ENCODE measurements around the gene MAFF.
A peak's percentile ranks its signal among the peaks of the same experiment; 100 is the strongest.

The MAFF gene

DNA sequence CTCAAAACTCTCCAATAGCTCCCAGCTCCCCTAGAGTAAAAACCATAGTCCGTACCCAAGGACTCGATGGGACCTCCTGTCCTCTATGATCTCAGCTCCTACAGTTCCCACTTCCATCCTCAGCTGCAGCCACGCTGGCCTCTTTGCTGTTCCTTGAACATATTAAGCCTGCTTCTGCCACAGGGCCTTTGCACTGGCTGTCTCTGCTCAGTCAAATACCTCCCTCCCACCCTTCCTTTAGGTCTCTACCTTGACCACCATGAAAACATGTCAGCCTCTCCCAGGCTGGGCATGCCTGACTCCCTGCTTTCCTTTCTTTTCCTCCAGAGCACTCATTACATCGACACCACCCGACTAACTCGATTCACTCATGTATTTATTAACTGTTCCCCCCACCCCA lies 46.5 kb downstream of the MAFF start:
- DNase-seq (ENCODE audit: low spot score): no peak

DNA sequence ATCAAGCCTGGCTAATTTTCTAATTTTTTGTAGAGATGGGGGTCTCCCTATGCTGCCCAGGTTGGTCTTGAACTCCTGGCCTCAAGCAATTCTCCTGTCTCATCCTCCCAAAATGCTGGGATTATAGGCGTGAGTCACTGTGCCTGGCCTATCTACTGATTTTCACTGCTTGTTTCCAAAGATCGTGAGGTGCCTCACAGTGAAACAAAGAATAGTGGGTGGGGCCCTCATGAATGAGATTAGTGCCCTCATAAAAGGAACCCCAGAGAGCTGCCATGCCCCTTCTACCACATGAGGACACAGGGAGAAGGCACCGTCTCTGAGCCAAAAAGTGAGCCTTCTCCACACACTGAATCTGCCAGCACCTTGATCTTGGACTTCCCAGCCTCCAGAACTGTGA lies 47.5 kb downstream of the MAFF start:
- DNase-seq (ENCODE audit: low spot score): no peak

DNA sequence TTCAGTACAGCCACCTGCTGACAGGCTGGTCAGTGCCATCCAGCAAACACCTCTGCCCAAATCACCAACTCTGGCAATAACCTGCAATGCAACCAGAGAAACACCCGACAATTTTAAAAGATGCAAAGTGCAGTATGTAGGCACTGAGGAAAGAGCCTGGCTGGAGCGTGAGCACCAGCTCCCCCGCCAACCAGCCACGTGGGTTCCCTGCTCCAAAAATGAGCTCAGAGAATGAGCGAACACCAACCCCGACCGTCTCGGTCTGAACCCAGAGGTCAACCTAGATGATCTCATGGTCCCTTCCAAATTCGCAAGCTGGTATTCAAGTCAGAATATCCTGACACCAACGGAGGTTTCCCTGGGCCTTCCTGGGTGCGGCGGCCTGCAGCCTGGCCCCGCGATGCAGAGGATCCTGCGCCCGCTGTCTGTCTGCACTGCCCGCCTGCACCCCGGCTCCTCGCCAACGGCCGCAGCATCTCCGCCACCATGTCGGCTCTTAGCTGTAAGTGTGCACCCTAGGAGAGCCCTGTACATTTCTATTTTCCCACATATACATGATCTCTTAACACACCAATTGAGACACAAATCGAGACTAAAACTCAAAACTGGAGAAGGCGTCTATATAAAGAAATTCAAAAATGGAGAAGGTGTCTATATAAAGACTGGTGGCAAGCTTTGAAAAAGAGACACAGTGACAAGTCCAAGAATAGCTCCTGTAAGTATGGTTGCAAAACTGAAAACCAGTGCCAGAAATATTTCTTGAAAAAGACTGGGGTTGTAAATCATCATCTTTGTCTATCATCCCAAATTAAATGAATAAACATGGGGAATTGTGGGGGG lies 48.2 kb downstream of the MAFF start:
- no peak for DNase-seq (ENCODE audit: low spot score)

DNA sequence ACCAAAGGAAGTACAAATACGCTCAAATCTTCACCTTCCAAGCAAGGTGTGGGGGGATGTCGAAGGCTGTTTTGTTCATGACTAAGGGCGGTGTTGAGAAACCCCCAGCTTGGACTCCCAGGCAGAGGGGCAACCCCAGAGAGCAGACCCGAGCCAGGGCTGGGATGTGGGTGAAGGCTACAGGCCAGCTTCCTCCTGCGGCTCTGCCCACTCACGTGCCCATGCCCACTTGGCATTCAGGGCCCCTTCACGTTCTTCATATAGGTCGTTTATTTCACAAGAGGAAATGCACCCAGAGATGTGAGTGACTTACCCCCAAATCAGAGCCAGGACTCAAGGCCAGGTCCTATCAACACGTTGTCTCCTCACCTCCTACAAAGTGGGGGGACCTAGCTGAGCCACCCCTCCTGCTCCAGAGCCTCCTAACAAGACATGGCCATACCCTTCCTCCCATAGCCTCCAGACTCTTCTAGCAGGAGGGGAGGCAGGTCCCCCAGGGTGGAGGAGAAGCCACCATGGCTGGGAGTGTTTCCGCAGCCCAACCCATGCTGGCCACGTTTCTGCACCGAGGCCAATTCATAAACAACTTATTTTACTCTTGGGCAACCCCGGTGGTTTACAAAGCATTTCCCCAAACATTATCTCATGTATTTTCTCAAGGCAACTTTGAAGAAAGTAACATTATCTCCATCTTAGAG lies 49.0 kb downstream of the MAFF start:
- DNase-seq (ENCODE audit: low spot score): no peak

DNA sequence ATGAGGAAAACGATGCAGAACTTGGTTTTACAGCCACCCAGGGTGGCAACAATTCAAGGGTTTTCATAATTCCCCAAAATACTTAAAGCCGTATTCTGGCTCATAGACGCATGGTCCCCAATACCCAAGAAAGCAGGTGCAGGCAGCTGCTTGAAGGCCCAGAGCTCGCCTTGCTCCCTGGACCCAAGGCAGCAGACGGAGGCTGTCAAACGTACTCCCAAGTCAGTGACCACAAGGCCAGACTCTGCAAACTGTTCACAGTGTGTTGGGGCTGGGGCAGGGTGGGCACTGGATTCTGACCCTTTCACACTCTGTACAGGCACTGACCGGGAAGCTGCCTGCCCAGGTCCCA lies 49.5 kb downstream of the MAFF start:
- DNase-seq (ENCODE audit: low spot score): no peak

DNA sequence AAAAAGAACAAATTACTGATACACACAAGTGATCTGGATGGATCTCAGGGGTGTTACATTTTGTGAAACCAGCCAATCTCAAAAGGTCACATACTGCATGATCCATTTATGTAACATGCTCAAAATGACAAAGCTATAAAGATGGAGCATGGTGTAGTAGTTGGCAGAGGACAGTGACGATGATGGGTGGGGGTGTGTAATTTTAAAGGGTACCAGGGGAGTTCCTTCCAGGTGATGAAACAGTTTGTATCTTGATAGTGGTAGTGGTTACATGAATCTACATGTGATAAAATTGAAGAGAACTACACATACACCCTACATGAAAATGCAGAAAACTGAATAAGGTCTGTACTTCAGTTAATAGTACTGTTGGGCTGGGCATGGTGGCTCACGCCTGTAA lies 53.9 kb downstream of the MAFF start:
- no peak for DNase-seq (ENCODE audit: low spot score)

DNA sequence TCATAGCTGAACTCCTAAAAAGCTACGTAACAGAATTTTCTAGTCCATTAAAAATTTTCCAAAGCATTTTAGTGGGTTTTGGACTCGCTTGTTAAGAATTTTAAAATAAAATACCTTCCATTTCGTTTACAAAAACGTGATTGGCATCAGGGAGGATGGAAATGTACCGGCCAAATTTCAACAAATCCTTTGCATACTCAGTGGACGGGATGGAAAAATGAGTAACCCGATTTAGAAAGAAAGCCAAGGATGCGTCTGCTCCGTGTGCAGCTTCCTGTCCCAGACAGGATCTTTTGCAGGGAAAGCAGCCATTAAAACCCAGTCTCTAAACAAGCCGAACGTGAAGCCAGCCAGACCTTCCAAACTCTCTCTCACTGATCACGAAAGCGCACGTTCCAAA lies 55.4 kb downstream of the MAFF start:
- no peak for DNase-seq (ENCODE audit: low spot score)

DNA sequence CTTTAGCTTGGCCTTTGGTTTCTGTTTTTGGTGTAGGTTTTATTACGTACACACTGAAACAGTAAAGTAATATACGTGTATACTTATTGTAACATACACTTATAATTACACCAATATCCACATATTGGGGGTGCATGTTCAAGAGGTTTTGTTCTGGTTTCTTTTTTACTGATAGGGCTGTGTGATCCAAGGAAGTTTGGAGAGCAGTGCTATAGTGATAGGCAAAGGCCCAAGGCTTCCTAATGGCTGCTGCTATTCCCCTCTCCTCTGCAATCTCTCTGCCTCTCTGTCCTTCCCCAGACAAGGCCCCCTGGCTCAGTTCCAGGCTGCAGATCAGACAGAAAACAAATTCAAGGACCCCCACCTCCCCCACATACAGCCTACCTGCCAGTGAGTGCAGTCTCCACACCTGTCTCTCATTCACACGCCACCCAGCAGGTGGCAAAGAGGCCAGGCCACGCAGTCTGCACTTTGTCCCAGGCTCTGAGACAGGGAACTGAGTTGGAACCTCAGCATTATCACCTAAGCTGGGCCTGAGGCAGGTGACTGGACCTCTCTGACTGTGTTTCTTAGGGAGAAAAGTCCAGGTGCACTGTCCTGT lies 56.0 kb downstream of the MAFF start:
- DNase-seq (ENCODE audit: low spot score): no peak

DNA sequence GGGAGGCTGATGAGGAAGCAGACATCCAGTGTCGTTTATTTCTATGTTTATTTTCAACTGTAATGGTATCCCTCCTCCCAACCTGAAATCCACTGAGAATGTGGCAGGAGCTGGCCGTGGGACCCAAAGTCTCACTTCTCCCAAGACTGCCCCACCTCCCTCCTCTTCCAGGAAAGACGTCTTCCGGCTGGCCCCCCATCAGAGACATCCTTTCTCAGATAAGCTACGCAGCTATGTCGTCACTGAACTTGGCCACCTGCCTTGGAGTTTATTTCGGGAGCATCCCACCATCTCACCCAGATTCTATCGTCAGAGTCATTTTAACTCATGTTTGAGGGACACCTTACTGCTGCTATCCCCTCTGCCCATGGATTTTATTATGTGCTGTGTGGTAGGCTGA lies 57.1 kb downstream of the MAFF start:
- no peak for DNase-seq (ENCODE audit: low spot score)

DNA sequence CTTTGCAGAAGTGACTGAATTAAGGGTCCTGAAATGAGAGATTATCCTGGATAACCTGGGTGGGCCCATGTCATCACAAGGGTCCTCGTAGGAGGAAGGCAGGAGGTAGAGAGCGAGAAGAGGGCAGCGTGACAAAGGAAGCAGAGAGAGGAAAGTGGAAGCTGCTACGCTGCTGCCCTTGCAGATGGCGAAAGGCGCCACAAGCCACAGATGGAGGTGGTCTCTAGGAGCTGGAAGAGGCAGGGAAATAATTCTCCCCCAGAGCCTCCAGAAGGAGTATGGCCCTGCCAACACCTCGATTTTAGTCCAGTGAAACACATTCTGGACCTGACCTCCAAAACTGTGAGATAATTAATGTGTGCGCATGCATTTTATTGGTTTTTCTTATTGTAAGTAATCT lies 57.6 kb downstream of the MAFF start:
- no peak for DNase-seq (ENCODE audit: low spot score)

DNA sequence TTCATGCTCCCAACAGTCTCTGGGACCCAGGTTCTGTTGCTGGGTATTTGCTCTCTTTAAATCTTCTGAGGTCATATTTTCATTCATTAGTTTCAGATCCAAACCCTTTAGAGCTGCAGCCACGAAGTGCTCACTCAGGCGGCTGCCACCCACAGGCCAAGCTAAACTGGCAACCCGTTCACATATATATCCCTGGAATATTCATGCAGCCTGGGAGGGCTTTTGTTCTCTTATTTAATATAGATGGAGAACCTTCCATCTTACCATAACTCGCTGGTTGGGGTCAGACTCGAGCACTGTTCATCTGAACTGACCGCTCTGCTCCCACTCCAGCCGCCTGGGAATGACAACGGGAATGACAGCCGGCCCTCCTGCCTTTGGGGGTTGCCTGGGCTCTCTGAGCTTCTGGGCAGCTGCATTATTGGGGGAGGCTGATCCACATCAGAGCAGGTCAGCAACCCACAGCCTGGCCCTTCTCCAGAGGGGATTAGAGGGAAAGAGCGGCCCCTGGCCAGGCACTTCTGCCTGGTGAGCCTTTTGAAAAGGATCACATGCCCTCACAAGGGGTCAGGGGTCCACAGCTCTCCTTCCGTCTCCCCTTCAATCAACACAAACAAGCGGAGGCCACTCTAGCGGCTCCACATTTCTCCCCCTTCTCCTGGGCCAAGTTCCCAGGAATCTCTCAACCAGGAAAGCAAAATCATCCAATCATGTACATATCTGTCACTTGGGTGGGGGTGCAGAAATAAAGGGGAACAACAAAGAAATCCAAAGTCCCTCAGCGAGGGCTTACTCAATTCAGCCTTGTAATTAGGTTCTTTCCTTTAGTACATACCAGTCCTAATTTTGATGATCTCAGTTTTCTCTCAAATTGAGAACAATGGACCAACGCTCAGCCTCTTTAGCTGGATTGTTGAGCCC lies 59.2 kb downstream of the MAFF start:
- DNase-seq (ENCODE audit: low spot score): no peak

DNA sequence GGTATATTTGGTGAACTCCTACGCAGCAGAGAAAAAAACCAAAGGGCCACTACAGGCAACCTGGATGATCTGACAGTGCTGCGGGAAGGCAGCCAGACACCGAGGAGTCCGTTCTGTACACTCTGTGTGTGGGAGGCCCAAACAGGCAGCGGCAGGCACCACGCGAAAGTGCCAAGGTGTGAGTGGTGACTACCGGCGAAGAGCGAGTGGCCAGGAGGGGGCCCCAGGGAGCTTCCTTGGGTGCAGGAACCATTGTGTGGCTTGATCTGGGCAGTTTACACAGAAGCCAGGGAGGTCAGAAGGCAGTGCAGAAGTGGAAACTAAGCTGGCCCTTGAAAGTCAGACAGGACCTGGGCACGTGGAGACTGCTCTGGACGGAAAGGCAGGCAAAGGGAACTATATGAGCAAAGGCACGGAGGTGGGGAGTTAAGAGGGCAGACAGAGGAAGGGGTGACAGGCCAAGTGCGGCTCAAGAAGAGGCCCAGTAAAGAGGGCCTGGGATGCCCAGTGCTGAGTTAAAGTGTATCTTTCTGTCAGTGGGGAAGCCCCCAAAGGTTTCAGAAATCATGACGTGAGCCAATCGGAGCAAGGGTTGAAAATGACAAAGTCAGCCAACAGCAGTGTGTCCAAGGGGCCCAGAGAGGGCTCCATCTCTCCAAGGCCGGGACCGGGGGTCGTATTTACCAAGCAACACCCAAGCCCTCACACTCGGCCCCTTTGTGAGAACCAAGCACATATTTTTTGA lies 60.4 kb downstream of the MAFF start:
- peak; percentile 80 for DNase-seq (ENCODE audit: low spot score)

DNA sequence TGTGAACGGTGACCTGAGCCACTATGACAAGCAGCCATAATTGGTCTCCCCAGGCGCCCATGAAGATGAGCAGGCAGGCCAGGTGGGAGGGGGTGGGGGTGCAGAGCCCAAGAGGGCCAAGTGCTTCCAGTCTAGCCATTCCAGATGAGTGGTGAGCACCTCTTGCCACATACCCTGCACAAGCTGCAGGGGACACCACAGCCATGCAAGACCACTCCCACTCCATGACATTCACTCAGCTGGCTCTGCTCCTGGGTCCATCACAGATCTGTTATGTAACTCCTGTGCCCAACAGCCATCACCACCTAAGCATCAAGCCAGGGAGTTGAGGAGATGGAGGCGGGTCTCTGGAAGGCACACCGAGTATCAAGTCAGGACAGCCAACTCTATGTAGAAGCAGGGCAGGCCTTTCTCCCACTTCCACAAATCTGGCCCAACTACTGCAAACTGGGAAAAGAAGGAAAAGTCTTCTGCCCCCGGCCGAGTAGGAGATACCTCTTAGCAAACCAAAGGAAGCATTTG lies 62.6 kb downstream of the MAFF start:
- no peak for DNase-seq (ENCODE audit: low spot score)
